WTC11 (cell line): ENCODE measurements around the gene SEC24C.

Experiments
- ATF1 ChIP-seq: sonication (generic); formaldehyde crosslinking; IDR thresholded peaks from 2 replicates; pipeline ENCODE4 v1.8.1; 2023; ENCODE audit warnings: mild to moderate bottlenecking, moderate library complexity, missing genetic modification reagents
- TF ChIP-seq, protein P1 (sequence below): fragments of 200-600 bp; IDR thresholded peaks from 2 replicates; pipeline ENCODE4 v1.8.0; 2022; ENCODE audit warnings: antibody characterized with exemption

DNA sequence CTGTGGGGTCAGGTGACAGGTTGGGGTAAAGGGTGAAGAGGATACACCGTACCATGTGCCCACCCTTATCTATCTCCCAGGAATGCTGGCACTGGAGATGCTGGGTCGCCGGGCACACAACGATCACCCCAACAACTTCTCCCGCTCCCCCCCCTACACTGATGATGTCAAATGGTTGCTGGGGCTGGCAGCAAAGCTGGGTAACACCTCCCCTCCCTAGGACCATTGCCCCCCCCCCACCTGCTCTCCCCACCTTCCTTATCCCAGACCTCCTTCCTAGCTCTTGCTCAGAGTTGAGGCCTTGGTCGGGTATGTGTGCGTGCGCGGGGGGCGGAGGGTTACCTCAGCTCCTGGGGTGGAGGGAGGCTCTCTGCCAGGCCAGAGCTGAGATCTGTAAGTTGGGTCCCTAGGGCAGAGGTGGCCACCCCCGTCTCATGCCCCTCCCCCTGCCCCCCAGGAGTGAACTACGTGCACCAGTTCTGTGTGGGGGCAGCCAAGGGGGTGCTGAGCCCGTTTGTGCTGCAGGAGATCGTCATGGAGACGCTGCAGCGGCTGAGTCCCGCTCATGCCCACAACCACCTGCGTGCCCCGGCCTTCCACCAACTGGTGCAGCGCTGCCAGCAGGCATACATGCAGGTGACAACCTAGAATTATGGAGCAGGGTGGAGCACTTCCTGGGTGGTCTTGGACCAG, 56.5 kb downstream of the SEC24C start:
- TF ChIP-seq, protein P1, sequence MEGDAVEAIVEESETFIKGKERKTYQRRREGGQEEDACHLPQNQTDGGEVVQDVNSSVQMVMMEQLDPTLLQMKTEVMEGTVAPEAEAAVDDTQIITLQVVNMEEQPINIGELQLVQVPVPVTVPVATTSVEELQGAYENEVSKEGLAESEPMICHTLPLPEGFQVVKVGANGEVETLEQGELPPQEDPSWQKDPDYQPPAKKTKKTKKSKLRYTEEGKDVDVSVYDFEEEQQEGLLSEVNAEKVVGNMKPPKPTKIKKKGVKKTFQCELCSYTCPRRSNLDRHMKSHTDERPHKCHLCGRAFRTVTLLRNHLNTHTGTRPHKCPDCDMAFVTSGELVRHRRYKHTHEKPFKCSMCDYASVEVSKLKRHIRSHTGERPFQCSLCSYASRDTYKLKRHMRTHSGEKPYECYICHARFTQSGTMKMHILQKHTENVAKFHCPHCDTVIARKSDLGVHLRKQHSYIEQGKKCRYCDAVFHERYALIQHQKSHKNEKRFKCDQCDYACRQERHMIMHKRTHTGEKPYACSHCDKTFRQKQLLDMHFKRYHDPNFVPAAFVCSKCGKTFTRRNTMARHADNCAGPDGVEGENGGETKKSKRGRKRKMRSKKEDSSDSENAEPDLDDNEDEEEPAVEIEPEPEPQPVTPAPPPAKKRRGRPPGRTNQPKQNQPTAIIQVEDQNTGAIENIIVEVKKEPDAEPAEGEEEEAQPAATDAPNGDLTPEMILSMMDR, result no peak
- TF ChIP-seq ATF1 (CRISPR knock-in tag), result no peak
